Astrocyte of the hippocampus (primary cell): ENCODE data around the gene ACSBG1.

Experiments
- DNase-seq: peaks from one replicate; pipeline ENCODE4 v3.0.0; 2011; ENCODE audit warnings: low read depth, low spot score

ACSBG1 gene

DNA sequence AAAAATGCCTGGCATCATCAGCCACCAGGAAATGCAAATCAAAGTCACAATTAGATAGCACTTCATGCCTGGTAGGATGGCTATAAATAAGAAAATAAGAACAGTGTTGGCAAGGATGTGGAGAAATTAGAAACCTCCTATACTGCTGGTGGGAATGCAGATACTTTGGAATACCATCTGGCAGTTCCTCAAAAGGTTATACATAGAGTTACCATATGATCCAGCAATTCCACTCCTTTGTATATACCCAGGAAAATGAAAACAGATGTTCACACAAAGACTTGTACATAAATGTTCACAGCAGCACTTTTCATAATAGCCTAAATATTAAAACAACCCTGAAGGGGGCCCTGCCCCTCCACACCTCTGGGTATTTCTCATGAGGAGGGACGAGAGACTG, 13.7 kb downstream of the ACSBG1 start:
- no peak for DNase-seq

DNA sequence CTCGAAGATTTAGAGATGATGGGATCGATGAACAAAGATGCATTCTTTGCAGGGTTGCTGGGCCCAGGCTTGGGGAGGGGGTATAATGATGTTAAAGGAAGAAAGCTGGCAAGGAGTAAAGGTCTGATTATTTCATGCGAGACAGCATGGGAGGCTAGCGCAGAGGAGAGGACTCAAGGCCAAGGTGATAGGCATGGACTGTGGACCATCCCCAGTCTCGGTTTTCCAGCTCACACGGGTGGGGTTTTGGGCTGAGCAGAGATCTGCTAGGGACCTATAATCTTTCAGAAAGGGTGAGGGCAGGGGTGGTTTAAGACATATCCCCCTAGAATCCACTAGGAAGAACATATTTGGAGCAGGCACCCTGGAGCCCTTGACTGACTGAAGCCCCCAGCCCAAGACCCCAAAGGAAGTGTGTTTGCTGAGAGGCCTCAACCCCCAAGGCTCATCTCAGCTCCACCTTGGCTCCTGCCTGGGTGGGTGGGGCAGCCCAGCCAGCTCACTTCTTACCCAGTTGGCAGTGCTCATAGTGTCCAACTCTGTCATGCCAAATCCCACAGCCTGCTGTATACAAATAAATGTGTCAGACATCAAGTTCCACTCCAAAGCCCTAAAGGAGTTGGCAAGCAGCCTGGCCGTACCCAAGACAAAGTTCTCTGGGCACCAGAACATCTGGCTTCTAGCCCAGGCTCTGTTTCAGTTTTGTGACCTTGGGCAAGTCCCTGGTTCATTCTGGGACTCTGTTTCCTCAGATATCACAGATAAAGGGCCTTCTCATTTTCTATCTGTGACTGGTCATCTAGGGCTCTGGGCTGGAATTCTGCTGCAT, 17.9 kb downstream of the ACSBG1 start:
- DNase-seq = peak; percentile 81

DNA sequence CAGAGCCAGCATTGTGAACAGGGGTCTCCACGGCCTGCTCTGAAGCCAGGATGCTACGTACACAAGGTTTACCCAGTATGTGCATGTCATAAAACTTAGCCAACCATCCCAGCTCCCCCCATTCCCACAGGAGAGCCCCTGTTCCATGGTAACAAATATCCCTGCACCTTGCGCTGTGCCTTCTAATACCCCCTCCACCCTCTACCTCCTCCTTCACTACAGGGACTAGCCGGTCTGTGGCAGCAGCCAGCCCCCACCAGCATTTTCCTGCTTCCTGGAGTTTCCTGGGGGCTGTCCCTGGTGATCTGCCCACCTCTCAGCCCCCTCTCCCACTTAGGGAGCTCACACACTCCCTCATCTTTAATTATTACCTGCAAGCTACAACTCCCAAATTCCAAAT, 20.4 kb downstream of the ACSBG1 start:
- DNase-seq = no peak

DNA sequence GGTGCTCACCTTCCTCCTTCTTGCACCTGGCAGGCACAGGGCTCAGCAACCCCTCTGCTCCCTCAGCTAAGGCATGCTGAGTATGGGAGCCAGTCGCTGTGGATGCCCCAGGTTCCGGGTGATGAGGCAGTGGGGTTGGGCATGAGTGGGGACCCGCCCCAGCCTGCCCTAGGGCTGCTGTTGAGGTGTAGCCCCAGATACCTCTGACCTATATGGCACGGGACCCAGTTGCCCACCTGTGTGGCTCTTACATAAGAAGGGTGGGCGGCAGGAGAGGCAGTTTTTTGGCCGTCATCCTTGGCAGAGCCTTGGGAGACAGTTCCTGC, 21.0 kb downstream of the ACSBG1 start:
- DNase-seq = no peak

DNA sequence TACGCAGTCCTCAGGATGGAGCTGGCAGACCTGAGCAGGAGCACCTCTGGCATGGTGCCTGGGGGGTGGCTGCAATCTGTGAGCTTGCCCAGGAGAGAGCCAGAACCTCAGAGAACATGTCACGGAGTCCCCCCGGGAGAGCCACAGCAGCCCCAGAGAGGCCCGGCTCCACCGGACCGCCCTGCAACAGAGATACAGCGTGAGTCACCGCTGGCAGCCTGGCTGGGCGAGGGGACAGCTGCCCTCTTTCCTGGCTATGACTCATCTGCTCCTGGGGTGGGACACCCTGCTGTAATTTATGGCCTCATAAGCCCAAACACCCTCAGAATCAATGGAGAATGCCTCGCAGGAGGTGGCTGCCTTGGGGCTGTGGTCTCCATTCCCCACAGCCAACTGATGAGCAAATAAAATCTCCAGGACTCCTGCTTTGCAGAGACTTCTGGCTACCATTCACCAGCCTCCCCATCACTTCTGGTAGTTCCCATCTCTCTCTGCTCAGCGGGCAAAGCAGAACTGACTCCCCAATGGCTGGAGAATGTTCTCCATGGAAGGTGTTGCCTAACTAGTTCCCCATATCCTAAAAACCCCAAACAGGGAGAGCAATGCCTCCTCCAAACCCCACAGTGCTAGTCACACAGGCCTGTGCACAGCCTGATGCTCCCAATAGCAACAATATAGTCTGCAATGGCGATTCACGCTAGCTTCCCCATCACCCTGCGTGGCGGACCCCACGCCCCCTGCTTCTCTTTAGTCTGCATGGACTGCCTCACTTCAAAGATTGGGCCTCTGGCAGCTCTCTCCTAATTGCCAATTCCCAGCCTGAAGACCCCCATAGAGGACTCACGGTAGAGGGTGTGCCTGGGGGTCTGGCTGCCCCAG, 21.6 kb downstream of the ACSBG1 start:
- DNase-seq = peak; percentile 90

DNA sequence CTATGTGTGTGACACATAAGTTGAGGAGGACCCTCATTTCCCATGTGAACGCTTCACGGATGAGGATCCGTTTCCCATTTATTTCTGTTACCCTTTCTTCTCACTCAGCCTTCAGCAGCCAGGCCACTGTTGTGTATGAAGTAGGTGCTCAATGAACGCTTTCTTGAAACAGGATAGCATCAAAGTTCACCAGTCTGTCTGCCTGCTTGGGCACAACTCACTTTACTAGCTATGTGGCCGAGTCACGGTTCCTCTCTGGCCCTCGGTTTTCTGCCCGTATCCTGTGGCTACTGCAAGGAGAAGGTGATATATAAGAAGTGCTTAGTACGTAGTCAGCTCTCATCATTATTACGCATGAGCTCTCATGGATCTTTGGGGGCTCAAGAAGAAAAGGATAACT, 22.4 kb downstream of the ACSBG1 start:
- no peak for DNase-seq

DNA sequence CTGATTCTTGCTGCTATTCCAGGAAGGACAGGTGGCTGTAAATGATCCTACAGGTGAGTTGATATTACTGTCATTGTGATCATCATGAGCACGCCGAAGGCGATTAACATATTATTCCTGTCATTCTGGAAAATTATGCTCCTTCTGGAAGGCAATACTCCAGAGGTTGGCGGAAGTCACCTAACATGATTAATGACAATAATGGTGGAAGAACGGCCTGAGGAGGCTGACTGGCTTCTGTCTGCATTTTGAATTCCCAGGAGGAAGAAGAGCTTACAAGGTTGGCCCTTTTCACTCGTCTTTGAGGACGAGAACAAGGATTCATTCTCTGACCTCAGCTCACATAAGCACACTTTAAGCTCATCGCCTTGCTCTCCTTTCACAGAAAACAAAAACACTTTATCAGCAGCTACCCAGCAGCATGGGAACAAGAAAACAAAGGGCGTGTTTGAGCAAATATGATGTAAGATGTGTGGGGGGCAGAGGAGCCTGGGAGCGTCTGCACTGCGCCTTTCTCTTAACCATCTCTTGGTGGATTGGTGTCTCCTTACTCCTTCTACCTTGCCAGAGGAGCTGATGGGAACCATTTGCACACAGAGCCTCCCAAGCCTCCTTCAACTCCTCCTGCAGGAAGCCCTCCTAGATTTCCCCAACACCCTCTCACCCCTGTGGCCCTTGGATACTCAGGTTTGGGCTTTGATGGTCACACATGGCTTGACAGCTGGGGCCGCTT, 23.0 kb downstream of the ACSBG1 start:
- DNase-seq = no peak

DNA sequence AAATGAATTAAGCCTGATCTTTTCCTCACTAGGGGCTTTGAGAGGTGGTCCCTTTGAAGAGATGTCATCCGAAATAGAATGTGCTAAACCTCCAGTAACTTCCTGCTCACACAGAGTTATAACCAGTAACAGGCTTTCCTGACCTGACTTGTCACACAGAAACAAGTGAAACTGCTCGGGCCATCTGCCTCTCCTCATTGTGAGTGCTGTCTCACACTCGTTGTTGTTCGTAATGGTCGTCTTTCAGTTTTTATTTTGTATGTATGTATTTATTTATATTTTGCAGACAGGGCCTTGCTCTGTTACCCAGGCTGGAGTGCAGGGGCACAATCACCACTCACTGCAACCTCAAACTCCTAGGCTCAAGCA, 24.0 kb downstream of the ACSBG1 start:
- DNase-seq = no peak

DNA sequence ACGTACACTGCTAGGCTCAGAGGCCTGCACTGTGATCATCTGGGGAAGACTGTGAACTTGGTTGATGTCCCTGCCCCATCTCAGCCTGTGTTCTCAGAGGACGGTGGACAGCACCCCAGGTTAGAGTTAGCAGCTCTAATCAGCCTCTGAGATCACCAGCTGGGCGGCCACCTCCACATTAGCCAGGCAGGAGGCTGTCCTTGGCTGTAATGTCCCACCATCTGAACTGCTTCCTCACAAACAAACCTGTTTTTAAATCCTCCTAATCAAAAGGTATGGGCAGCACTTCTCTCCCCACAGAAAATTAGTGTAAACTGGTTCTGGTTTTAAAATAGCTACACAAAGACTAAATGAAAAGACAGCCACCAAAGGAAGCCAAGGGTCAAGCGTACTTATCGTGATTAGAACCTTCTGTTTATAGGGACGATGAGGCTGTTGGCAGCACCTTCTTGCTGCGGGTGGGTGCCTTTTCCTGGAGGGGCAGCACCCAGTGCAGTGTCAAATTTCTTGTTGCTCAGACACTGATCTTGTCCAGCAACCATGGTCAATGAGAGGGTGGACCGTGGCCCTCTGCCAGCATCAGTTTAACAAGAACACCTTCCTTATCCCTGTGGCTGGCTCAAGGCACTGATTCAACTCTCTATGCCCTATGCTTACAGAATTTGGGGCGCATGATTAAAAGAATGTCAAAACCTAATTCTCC, 24.6 kb downstream of the ACSBG1 start:
- DNase-seq = no peak

DNA sequence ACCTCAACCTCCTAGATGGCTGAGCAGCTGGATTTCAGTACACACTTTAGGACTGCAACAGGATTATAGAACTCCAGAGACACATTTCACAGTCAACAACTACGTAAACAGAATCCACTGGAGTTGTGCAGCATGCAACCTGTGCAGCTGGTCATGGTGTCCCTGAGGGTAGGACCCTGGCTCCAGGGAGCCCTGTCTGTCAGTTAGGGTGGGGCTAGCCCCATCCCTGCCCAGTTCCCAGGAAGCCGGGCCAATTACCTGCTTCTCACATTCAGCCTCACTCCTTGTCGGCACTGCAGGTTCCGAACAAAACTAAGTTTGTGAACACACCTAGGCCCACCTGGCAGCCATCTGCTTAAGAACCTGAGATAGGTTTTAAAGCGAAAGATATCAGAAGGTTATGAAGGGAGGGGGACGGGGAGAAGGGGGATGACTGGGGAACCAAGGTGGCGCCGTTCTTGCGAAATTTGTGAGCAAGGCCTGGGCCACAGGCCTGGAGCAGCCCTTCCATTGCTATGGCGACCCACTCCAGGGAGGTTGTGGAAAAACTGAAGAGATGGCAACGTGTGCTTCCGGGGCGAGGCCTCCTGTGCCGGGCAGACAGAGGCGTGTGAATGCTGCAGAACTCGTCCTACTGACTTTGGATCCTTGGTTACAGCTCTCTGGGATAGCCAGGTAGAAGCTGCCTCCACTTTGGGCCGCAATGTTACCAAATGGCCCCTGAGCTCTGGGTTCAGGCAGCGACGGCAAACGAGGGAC, 25.3 kb downstream of the ACSBG1 start:
- no peak for DNase-seq

DNA sequence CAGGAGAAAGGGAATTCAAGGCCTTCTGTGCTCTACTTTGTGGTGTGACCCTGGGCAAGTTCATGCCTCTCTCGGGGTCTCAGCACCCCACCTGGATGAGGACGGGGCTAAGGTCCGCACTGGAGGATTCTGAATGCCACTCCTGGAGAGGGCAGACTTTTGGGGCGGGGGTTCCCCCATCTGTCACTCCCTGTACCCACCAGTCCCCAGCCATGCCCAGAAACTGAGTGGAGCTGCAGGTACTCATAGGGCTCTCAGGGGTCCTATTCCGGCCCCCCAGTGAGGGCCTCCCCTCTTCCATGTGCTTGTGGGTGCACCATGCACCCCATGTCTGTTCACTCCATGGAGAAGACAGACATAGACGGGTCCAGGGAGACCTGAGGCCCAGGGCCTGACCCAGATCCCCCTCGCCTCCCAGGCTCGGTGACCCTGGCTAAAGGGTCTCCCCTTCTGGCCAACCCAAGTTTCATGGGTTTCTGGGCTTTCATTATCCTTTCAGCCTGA, 26.0 kb downstream of the ACSBG1 start:
- no peak for DNase-seq

DNA sequence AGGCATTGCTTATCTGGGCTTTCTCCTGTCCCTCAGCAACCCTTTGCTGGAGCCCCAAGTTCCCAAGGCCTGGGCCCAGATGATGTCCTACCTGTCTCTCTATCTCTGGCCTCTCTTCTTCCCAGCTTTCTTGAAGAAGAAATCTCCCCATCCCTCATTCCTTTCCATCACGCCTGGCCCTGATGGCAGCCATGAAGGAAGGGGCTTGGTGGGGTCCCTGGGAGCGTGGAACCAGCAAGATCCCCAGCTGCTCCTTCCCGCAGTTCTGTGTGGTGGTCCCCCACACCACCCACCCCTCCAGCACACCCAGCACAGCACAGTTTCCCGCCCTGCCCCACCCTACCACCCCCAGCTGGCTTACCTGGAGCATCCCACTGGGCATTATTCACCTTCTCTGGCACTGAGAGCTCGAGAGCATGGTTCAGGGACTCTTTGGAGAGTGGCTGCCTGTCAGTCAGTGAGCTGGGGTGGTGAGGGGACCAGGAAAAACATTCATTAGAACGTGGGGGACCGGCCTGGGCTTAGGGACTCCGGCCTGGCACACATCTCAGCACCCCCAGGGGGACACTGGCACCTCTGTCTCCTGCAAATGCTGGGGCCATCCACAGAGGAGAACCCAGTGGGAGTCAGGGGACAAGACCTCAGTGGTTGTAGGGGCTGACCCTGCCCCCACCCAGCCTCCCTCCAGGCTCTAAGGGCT, 26.6 kb downstream of the ACSBG1 start:
- no peak for DNase-seq

DNA sequence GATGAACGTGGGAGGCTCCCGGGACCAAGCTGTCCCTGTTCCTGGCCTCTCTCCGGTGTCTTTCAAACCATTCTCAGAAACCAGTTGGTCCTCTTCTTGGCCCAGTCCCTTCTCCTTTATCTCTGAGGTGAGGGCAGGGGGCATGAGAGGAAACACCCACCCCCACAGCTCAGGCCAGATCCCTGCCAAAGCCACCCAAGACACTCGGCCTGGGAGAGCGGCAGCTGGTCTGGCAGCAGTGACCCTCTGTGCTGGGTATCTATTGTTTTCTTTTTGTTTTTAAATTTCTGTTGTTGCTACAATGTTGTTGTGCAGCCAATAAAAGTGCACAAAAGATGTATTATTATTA, 27.3 kb downstream of the ACSBG1 start:
- no peak for DNase-seq

DNA sequence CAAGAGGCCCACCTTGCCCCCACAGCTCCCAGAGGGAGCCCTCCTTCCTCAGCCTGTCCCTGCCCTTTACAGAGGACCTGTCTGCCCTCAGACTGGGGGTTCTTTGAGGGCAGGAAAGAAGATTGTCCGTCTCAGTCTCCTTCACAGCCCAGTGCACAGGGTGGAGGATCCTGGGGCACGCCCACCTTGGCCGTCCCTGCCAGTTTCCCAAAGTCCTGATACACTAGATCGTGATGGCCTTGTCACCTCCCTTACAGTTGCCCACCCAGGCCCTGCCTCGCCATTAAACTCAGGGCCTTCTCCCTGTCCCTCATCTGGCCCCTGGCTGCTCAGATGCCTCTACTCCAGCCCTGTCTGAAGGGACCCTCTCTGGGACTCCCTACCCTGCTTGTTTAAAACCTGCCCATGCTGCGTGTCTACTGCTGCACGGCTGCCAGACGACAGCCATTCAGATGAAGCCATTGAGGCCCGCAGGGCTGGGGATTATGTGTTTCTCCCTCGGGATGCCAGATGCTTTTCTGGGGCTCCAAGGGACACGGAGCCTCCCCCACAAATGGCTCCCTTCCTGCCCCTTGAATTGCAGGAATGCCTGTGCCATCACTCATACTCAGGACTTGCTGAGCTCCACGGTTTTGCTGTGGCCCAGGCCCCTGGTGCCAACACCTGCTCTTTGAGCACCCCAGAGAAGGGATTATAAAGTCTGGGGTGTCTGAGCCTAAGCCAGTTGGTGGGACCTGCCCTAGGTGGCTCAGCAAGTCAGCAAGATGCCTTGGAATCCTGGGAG, 27.8 kb downstream of the ACSBG1 start:
- peak; percentile 56 for DNase-seq

DNA sequence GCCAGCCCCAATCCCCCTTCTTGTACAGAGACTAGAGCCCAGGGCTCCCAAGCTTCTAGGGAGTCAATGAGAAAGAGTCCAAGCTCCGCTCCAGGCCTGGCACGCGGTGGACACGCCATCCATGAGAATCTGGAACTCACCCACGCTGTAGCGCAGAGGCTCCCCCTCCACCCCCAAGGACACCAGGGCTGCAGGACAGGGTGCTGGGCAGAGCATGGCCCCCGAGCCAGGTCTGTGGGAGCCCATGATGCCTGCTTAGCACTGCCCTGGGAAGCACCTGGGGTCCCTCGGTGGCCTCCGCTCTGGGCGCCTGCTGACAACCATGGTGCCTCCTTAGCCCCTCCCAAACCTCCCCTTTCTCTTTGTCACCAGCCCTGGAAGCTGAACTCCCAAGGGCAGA, 28.5 kb downstream of the ACSBG1 start:
- no peak for DNase-seq

DNA sequence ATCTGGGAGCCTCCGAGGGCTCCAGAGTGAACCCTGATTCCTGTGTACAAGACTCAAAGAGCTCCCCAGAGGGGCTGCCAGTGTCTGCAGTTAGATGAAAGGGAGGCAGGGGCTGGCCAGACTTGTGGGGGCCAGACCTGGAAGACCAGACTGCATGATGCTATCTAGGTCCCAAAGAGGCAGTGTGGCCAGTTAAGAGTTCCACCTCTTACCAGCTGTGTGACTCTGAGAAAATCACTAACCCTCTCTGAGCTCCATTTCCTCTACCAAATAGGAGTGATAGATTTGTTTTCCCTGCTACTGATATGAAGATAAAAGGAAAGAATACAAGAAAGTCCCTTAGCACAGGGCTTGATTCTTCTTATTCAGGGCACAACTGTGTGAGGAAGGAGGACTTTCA, 29.0 kb downstream of the ACSBG1 start:
- DNase-seq = no peak

DNA sequence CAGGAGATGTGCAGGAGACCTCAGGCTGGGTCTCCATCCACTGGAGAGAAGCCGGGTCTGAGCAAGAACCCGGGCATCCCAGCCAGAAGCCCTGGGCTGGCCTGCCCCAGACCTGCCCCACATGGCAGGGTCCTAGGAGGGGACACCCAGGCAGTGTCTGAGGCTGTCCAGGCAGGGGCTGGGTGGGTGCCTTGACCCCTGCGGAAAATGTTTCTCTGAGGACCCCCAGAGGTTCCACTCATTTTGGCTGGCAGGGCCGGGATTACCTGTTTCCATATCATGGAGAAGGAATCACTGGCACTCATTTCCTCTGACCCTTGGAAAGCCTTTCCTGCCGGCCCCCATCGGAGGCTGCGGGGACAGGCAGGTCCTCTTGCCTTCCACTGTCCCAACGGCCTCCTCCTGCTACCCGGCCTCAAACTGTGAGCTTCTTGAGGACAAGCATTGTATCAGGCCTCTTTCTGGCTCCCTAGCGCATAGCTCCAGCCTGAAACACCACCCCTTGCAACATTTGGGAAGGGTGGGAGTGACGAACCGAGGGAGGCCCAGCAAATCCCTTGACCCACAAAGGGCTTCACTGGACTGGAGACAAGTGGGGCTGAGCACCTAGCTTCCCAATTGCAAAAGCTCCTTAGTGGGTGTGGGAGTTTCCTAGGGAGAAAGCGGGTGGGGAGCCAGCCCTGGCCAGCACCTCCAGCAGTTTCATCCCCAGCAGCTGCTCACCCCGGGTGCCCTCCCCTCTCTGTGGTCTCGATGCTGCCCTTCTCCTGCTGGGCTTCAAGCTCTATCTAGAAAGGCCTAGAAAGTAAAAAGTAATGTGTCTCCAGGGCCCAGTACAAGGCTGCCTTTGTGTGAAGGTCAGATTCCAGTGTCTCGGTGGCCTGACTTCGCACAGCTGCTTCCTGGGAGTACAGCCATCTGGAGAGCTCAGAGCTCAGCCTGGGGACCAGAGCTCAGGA, 29.7 kb downstream of the ACSBG1 start:
- DNase-seq = no peak
